HG03103 (cell line): ENCODE results near the gene PKD2L1.
A peak's percentile ranks its signal among the peaks of the same experiment; 100 is the strongest.
"Not testable (repeated sequence)": the region's sequence is repeated elsewhere in the genome, so short reads cannot be mapped to it uniquely, and the experiment has no call there.

Experiments used
- ATAC-seq: cut with Tn5 transposase; IDR thresholded peaks from one replicate; pipeline ENCODE4 v1.9.1; 2021; ENCODE audit warnings: low read depth; ENCODE audit not compliant: unreplicated experiment

PKD2L1 gene

DNA sequence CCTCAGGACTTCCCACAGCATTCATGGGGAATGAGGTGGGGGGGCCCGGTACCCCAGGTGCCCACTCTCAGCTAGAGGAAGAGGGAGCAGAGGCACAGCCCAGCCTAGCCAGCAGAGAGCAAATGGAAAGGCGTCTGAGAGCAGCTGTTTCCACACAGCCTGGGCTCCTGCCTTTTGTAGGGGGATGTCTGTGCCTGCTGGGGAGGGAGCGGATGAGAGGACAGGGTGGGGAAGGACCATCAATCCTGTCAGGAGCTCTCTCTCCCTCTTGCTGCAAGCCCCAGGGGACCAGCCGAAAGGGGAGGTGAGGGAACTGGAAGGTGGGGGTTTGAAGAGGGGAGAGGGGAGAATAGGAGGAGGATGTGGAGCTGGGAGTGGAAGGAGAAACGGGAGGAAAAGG is at the start of gene PKD2L1:
PKD2L1 (minus strand) TSS at position 150 of the 400 bp plus-strand sequence; CDS start at position 25, 125 bp downstream.
- no peak for ATAC-seq

GRCh38 chr10:100377830-100378229 is 47.8 kb upstream of the PKD2L1 start:
- no peak for ATAC-seq

GRCh38 chr10:100376656-100377055 is 46.6 kb upstream of the PKD2L1 start:
- ATAC-seq, result not testable (repeated sequence)

GRCh38 chr10:100374677-100375353 is 44.8 kb upstream of the PKD2L1 start:
- ATAC-seq, result not testable (repeated sequence)

GRCh38 chr10:100374200-100374655 is 44.2 kb upstream of the PKD2L1 start:
- no peak for ATAC-seq

DNA sequence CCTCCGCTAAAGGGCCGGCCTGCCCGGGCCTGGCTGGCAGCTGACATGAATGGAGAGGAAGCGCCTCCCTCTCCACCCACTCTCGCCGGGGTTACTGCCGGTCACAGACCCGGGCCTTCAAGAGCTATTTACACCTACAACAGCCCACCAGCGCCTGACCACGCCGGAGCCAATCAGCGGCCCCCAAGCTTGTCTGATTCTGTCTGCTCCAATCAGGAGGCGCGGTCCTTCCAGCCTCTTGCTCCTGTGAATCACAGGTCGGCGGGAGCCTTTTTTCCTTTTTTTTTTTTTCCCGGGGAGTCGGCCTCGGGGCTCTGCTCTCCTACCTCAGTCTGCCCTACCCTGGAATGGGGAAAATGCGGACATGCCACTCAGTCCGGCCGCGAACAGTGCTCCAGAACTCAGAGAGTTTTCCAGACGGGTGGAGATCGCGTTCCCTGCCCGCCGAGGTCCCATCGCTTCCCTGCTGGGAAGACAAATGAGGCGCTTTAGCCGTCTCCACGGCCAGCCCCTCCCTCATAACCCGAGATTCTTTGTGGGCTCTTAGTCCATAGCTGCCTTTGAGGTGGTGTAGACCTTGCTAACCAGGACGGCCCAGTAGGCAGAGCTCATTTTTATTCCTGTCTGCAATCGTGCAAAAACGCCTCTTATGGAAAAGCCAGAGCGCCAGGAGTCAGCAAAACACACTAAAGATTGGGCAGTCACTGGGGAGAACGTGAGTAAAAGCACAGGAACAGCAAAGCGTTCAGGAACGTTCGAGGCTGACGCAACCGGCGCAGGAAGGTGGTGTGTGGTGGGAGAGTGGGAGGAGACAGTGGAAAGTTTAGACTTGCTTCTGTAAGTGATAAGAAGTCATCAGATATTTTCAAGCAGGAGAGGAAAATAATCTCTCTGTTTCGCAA is 43.5 kb upstream of the PKD2L1 start:
- ATAC-seq, result peak; percentile 81

- ATAC-seq, result no peak
These were observed 42.6 kb upstream of the PKD2L1 start for GRCh38 chr10:100372415-100373297.

GRCh38 chr10:100371482-100372027 is 41.5 kb upstream of the PKD2L1 start:
- no peak for ATAC-seq

- no peak for ATAC-seq
These were observed 40.9 kb upstream of the PKD2L1 start for GRCh38 chr10:100370714-100371481.

DNA sequence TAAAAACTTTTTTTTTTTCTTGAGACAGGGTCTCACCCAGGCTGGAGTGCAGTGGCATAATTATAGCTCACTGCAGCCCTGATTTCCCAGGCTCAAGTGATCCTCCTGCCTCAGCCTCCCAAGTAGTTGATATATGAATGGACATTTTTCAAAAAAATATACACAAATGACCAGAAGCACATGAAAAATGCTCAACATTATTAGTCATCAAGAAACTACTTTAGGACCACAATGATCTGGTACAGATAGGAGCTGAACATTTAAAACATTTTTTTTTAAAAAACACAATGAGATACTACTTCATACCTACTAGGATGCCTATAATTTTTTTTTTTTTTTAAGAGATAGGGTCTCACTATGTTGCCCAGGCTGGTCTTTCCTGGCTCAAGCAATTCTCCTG is 38.7 kb upstream of the PKD2L1 start:
- no peak for ATAC-seq

DNA sequence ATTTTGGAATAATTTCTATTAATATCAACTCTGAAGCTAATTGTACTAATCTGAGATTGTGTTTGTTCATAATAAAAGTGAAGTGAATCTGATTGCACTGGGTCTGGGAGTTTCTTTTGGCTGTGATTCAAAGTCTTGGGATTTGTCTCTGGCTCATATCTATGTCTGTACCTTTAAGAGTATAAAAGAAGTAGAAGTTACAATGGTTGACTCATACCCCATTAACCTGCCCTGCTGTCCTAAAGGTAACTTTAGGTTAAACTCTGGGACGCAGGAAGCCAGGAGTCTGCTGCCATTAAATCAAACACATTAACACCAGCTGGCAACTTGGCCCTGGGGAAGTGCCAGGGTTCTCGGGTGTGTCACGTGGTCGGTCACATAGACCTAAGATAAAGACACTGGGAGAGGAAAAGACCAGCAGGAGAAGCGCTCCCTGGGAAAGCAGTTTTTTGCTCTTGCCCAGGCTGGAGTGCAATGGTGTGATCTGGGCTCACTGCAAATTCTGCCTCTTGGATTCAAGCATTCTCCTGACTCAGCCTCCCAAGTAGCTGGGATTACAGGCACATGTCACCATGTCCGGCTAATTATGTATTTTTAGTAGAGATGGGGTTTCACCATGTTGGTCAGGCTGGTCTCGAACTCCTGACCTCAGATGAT is 34.8 kb upstream of the PKD2L1 start:
- no peak for ATAC-seq

- no peak for ATAC-seq
These were observed 34.1 kb upstream of the PKD2L1 start for GRCh38 chr10:100364175-100364574.

DNA sequence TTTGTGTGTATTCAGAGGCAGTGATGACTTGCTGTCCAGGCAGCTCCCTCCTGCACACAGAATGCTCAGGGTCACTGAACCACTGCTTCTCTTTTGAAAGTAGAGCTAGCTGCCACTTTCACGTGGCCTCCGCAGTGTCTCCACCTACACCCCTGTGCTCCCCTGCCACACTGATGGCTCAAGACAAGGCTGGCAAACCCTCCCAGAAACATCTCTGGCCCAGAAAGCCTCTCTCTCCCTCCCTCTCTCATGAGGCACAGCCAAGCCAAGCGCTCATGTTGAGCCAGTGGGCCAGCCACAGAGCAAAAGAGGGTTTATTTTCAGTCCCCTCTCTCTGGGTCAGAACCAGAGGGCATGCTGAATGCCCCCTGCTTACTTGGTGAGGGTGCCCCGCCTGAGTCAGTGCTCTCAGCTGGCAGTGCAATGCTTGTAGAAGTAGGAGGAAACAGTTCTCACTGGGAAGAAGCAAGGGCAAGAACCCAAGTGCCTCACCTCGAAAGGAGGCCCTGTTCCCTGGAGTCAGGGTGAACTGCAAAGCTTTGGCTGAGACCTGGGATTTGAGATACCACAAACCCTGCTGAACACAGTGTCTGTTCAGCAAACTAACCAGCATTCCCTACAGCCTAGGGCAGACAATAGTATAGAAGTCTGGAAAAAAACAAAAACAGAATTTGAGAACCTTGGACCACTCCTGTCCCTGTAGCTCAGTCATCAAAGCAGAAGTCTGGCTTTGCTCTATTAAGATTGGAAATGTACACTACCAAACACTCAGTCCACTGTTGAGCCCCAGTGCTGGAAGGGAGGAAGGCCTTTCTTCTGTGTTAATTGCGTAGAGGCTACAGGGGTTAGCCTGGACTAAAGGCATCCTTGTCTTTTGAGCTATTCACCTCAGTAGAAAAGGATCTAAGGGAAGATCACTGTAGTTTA is 32.8 kb upstream of the PKD2L1 start:
- ATAC-seq, result no peak

DNA sequence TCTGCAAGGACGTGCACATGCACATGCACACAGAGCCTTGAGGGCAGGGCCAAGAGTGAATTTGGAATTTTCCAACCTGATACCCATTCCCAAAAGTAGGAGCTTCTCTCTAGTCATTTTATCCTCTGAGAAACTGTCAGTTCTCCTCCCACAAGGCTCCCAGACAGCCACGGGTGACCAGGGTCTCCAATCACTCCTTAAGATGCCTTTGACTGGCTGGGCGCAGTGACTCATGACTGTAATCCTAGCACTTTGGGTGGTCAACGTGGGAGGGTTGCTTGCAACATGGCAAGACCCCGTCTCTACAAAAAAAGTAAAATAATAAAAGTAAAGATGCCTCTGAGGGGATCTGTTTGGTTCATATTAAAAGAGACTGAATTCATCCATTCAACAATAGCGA is 30.2 kb upstream of the PKD2L1 start:
- ATAC-seq, result no peak

- no peak for ATAC-seq
These were observed 29.6 kb upstream of the PKD2L1 start for GRCh38 chr10:100359529-100360150.

GRCh38 chr10:100359030-100359432 is 29.0 kb upstream of the PKD2L1 start:
- ATAC-seq, result no peak

DNA sequence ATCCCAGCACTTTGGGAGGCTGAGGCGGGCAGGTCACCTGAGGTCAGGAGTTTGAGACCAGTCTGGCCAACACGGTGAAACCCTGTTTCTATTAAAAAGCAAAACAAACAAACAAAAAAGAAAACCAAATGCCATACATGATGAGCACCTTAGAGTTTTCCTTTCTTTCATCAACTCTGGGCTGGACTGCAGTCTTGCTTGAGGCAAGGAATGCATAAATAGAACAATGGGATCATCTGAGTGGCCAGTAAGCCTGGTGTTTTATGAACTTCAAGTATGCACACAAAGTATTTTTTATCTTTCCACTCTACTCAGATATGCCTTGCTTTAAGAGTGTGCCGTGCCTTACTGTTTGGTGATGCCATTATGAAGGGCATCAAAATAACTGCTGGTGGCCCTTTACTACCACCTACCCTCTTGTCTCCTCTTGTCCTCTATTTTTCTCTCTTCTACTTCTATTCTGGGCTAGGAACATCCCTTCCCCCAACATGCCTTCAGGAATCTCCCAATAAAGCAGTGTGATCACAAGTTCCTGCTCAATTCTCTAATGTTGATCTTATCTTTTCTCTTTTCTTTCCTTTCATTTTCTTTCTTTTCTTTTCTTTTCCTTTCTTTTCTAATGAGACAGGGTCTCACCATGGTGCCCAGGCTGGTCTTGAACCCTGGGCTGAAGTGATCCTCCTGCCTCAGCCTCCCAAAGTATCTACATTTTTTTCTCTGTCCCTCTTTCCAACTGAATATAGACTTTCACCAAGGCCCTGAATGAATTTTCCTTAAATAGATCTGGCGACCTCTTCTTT is 27.2 kb upstream of the PKD2L1 start:
- ATAC-seq, result no peak
